IMR-90 (cell line): ENCODE results near the gene ZNF670.

Source experiments
- CEBPB ChIP-seq: IDR thresholded peaks from 2 replicates; pipeline ENCODE4 v1.6.1; 2012; ENCODE audit warnings: low read depth, low read length, improper control_type of control experiment
- MAFK ChIP-seq: IDR thresholded peaks from 2 replicates; pipeline ENCODE4 v1.6.1; 2012; ENCODE audit warnings: low read depth, low read length, improper control_type of control experiment
- NFE2L2 ChIP-seq: fragments of 150-350 bp; IDR thresholded peaks from 2 replicates; pipeline ENCODE4 v1.6.1; 2016; ENCODE audit warnings: low read depth, mild to moderate bottlenecking, low read length
- POLR2A ChIP-seq: IDR thresholded peaks from 2 replicates; pipeline ENCODE4 v1.6.1; 2012; ENCODE audit warnings: mild to moderate bottlenecking, low read depth, low read length
- RAD21 ChIP-seq: IDR thresholded peaks from 2 replicates; pipeline ENCODE4 v1.6.1; 2012; ENCODE audit warnings: low read length, improper control_type of control experiment
- TF ChIP-seq, protein P1 (sequence below): conservative IDR thresholded peaks from 2 replicates; pipeline ENCODE4 v1.5.1; 2012; ENCODE audit warnings: mild to moderate bottlenecking, low read depth, low read length, improper control_type of control experiment
- TF ChIP-seq, protein P2 (sequence below): fragments of 150-350 bp; IDR thresholded peaks from 2 replicates; pipeline ENCODE4 v1.6.1; 2017; ENCODE audit warnings: mild to moderate bottlenecking, antibody characterized with exemption, low read length, low read depth

GRCh38 chr1:247088967-247089366 is 10.4 kb upstream of the ZNF670 start:
- TF ChIP-seq POLR2A (no peak), NFE2L2 (no peak), MAFK (no peak), CEBPB (no peak), RAD21 (no peak)
- TF ChIP-seq, protein P1, sequence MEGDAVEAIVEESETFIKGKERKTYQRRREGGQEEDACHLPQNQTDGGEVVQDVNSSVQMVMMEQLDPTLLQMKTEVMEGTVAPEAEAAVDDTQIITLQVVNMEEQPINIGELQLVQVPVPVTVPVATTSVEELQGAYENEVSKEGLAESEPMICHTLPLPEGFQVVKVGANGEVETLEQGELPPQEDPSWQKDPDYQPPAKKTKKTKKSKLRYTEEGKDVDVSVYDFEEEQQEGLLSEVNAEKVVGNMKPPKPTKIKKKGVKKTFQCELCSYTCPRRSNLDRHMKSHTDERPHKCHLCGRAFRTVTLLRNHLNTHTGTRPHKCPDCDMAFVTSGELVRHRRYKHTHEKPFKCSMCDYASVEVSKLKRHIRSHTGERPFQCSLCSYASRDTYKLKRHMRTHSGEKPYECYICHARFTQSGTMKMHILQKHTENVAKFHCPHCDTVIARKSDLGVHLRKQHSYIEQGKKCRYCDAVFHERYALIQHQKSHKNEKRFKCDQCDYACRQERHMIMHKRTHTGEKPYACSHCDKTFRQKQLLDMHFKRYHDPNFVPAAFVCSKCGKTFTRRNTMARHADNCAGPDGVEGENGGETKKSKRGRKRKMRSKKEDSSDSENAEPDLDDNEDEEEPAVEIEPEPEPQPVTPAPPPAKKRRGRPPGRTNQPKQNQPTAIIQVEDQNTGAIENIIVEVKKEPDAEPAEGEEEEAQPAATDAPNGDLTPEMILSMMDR = no peak
- TF ChIP-seq, protein P2, sequence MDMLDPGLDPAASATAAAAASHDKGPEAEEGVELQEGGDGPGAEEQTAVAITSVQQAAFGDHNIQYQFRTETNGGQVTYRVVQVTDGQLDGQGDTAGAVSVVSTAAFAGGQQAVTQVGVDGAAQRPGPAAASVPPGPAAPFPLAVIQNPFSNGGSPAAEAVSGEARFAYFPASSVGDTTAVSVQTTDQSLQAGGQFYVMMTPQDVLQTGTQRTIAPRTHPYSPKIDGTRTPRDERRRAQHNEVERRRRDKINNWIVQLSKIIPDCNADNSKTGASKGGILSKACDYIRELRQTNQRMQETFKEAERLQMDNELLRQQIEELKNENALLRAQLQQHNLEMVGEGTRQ = no peak
